ENCODE data around the gene SPACA7. TPM values are rescaled to one million over a fixed set of nuclear protein-coding genes. Genes with fewer than 3 reads are reported as not detected.

SPACA7 gene
- total RNA-seq (ENCODE audit: unreplicated experiment): not detected
- long read RNA-seq: 0 reads

- peaks cover 5% of the 10 kb centered on the region for H3K36me3 Mint-ChIP-seq (ENCODE audit: low read depth, unreplicated experiment)
- H3K27ac Mint-ChIP-seq (ENCODE audit: unreplicated experiment): no peak within 1 kb of the TSS
- no peak for TF ChIP-seq CTCF (IDR thresholded peaks at IDR 0.05; ENCODE audit: unreplicated experiment)
- H3K9me3 Mint-ChIP-seq (ENCODE audit: unreplicated experiment): no peaks in the 10 kb centered on the region
- no peak for DNase-seq (ENCODE audit: low spot score)
- peaks cover 12% of the 10 kb centered on the region for H3K4me1 Mint-ChIP-seq (ENCODE audit: unreplicated experiment)
- no peak within 1 kb of the TSS for H3K4me3 Mint-ChIP-seq (ENCODE audit: unreplicated experiment)
- H3K27me3 Mint-ChIP-seq (ENCODE audit: unreplicated experiment): no peaks in the 10 kb centered on the region
Observed at GRCh38 chr13:112376050-112376681, at the start of gene SPACA7. Gene SPACA7, plus strand, starts transcription at chr13:112376355. Its CDS starts 31 bp downstream, at chr13:112376386.

DNA sequence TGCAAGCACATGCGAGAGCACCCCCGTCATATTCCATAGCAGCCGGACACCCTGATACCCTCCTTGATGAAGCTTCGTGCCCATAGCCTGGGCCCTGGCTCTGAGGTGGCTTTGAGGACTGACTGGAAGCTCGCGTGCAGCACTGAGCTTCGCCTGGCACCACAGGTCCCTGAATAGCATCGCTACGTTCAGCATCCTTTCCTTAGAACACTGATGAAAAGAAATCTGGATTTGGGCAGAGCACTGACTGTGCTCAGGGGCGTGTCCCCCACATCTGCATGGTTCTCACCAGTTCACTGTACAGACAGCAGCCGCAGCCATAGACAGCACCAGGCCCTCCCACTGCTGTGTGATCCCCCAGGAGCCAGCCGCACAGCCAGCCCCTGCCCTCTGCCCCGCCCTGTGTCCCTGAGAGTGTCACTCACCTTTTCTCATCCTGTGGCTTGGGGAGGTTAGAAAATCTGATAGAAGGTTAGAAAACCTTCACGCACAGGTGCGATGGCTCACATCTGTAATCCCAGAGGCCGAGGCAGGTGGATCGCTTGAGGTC, 49.3 kb upstream of the SPACA7 start:
- no peak overlapping the region for H3K4me3 Mint-ChIP-seq (ENCODE audit: unreplicated experiment)
- H3K27me3 Mint-ChIP-seq (ENCODE audit: unreplicated experiment): peaks cover 9% of the 10 kb centered on the region
- TF ChIP-seq CTCF (IDR thresholded peaks at IDR 0.05; ENCODE audit: unreplicated experiment): no peak
- no peaks in the 10 kb centered on the region for H3K9me3 Mint-ChIP-seq (ENCODE audit: unreplicated experiment)
- DNase-seq (ENCODE audit: low spot score): no peak
- no peaks in the 10 kb centered on the region for H3K4me1 Mint-ChIP-seq (ENCODE audit: unreplicated experiment)
- H3K36me3 Mint-ChIP-seq (ENCODE audit: low read depth, unreplicated experiment): no peaks in the 10 kb centered on the region
- H3K27ac Mint-ChIP-seq (ENCODE audit: unreplicated experiment): no peak overlapping the region

- Mint-ChIP-seq H3K36me3 (ENCODE audit: low read depth, unreplicated experiment) (no peaks in the 10 kb centered on the region), H3K27ac (ENCODE audit: unreplicated experiment) (no peak overlapping the region), H3K9me3 (ENCODE audit: unreplicated experiment) (no peaks in the 10 kb centered on the region), H3K4me3 (ENCODE audit: unreplicated experiment) (no peak overlapping the region), H3K4me1 (ENCODE audit: unreplicated experiment) (no peaks in the 10 kb centered on the region), H3K27me3 (ENCODE audit: unreplicated experiment) (peaks cover 13% of the 10 kb centered on the region)
- TF ChIP-seq CTCF (IDR thresholded peaks at IDR 0.05; ENCODE audit: unreplicated experiment): no peak
- DNase-seq (ENCODE audit: low spot score): no peak
Observed at GRCh38 chr13:112328936-112329335, 47.2 kb upstream of the SPACA7 start.

- no peaks in the 10 kb centered on the region for H3K36me3 Mint-ChIP-seq (ENCODE audit: low read depth, unreplicated experiment)
- DNase-seq (ENCODE audit: low spot score): no peak
- no peak for TF ChIP-seq CTCF (IDR thresholded peaks at IDR 0.05; ENCODE audit: unreplicated experiment)
- H3K4me1 Mint-ChIP-seq (ENCODE audit: unreplicated experiment): no peaks in the 10 kb centered on the region
- H3K27ac Mint-ChIP-seq (ENCODE audit: unreplicated experiment): no peak overlapping the region
- H3K27me3 Mint-ChIP-seq (ENCODE audit: unreplicated experiment): peaks cover 13% of the 10 kb centered on the region
- H3K9me3 Mint-ChIP-seq (ENCODE audit: unreplicated experiment): no peaks in the 10 kb centered on the region
- H3K4me3 Mint-ChIP-seq (ENCODE audit: unreplicated experiment): no peak overlapping the region
Observed at GRCh38 chr13:112329376-112329775, 46.8 kb upstream of the SPACA7 start.

GRCh38 chr13:112330066-112330465, 46.1 kb upstream of the SPACA7 start:
- no peaks in the 10 kb centered on the region for H3K9me3 Mint-ChIP-seq (ENCODE audit: unreplicated experiment)
- peaks cover 13% of the 10 kb centered on the region for H3K27me3 Mint-ChIP-seq (ENCODE audit: unreplicated experiment)
- no peak for DNase-seq (ENCODE audit: low spot score)
- no peaks in the 10 kb centered on the region for H3K36me3 Mint-ChIP-seq (ENCODE audit: low read depth, unreplicated experiment)
- no peak overlapping the region for H3K4me3 Mint-ChIP-seq (ENCODE audit: unreplicated experiment)
- no peak overlapping the region for H3K27ac Mint-ChIP-seq (ENCODE audit: unreplicated experiment)
- no peak for TF ChIP-seq CTCF (IDR thresholded peaks at IDR 0.05; ENCODE audit: unreplicated experiment)
- no peaks in the 10 kb centered on the region for H3K4me1 Mint-ChIP-seq (ENCODE audit: unreplicated experiment)

All from endothelial cell (in vitro differentiated cells).